GM10266 (cell line): ENCODE measurements around the gene FOXP4.

Experiments used
- DNase-seq: peaks from one replicate; pipeline ENCODE4 v3.0.0; 2012; ENCODE audit errors: extremely low spot score
- CTCF ChIP-seq: IDR thresholded peaks from 2 replicates; pipeline ENCODE4 v1.5.1; 2012; ENCODE audit warnings: mild to moderate bottlenecking, low read depth; ENCODE audit not compliant: control insufficient read depth, insufficient read depth; ENCODE audit errors: missing control alignments

The FOXP4 gene

GRCh38 chr6:41601248-41601549 lies 55.0 kb downstream of the FOXP4 start:
- DNase-seq, result no peak

GRCh38 chr6:41602422-41602743 lies 56.2 kb downstream of the FOXP4 start:
- no peak for DNase-seq
- TF ChIP-seq CTCF, result no peak

More at GRCh38 chr6:41601248-41601549, 55.0 kb downstream of the FOXP4 start:
- no peak for TF ChIP-seq CTCF

- DNase-seq, result peak; percentile 89
- TF ChIP-seq CTCF, result peak; percentile 94
These were observed 56.9 kb downstream of the FOXP4 start for GRCh38 chr6:41602864-41603608.

GRCh38 chr6:41604006-41604405 lies 57.8 kb downstream of the FOXP4 start:
- no peak for DNase-seq
- TF ChIP-seq CTCF, result no peak

DNA sequence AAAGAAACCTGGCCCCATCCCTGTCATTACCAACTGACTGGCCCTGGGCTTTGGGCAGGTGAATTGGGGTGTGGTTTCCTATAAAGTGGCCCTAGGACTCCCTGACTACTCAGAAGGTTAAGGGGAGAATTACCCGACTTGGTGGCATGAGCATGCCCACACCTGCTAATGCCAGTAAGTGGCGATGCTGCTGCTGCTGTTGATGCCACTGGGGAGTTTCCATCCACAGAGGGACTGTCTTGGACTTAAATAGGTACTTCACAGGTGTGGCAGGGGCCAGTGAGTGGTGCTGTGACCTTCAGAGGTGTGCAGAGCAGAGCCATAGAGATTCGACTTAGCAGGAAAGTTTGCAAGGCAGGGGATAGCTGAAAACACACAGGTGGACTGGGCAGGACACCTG lies 59.5 kb downstream of the FOXP4 start:
- no peak for TF ChIP-seq CTCF
- DNase-seq, result no peak

GRCh38 chr6:41607036-41607435 lies 60.9 kb downstream of the FOXP4 start:
- no peak for DNase-seq
- TF ChIP-seq CTCF, result no peak

DNA sequence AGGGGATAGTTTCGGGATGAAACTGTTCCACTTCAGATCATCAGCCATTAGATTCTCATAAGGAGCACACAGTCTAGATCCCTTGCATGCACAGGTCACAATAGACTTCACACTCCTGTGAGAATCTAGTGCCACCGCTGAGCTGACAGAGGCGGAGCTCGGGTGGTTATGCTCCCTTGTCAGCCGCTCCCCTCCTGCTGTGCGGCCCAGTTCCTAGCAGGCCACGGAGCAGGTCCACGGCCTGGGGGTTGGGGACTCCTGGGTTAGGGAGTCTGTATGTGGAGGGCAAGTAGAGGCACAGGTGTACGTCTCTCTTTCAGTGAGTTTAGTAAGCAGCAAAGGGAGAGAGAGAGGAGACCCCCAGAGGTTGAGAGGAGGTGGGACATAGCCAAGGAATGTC lies 61.6 kb downstream of the FOXP4 start:
- TF ChIP-seq CTCF, result no peak
- DNase-seq, result no peak
